OCI-LY1 (cell line): Measurements from ENCODE around the gene PCYT1B.

Source experiments
- H2AFZ ChIP-seq: fragments of 200-600 bp; sonication (generic), shearing (Covaris generic); 2 replicates; pipeline ENCODE4 v1.6.0; 2014; ENCODE audit warnings: antibody characterized with exemption, mild to moderate bottlenecking, low read length
- H3F3A ChIP-seq: fragments of 200-600 bp; sonication (generic), shearing (Covaris generic); 2 replicates; pipeline ENCODE4 v1.6.0; 2014; ENCODE audit warnings: mild to moderate bottlenecking, antibody characterized with exemption, low read length, moderate library complexity; ENCODE audit not compliant: insufficient read depth
- H3K27ac ChIP-seq: fragments of 200-600 bp; sonication (generic); 2 replicates; pipeline ENCODE4 v1.5.1; 2014; ENCODE audit warnings: low read length, mixed run types, mild to moderate bottlenecking, low read depth; ENCODE audit not compliant: poor library complexity, severe bottlenecking
- H3K27me3 ChIP-seq: fragments of 200-600 bp; sonication (generic); 2 replicates; pipeline ENCODE4 v1.6.0; 2014; ENCODE audit warnings: antibody characterized with exemption, mild to moderate bottlenecking, low read length, moderate library complexity; ENCODE audit not compliant: insufficient read depth
- H3K36me3 ChIP-seq: fragments of 200-600 bp; sonication (generic); 2 replicates; pipeline ENCODE4 v1.6.1; 2014; ENCODE audit warnings: mild to moderate bottlenecking, antibody characterized with exemption, low read length, moderate library complexity, mixed read lengths; ENCODE audit not compliant: insufficient read depth
- H3K4me1 ChIP-seq: fragments of 200-600 bp; sonication (generic); 2 replicates; pipeline ENCODE4 v1.5.1; 2014; ENCODE audit warnings: mild to moderate bottlenecking, low read length, moderate library complexity; ENCODE audit not compliant: insufficient read depth, severe bottlenecking
- H3K4me2 ChIP-seq: fragments of 200-600 bp; sonication (generic), shearing (Covaris generic); 2 replicates; pipeline ENCODE4 v1.6.1; 2014; ENCODE audit warnings: low read length
- H3K4me3 ChIP-seq: fragments of 200-600 bp; sonication (generic); 2 replicates; pipeline ENCODE4 v1.5.1; 2014; ENCODE audit warnings: low read length, low read depth, mild to moderate bottlenecking, mixed read lengths; ENCODE audit not compliant: poor library complexity, severe bottlenecking
- H3K79me2 ChIP-seq: fragments of 200-600 bp; shearing (Covaris generic); 2 replicates; pipeline ENCODE4 v1.6.1; 2016; ENCODE audit warnings: mixed run types, low read length, mixed read lengths; ENCODE audit not compliant: insufficient read depth
- H3K9ac ChIP-seq: fragments of 200-600 bp; sonication (generic), shearing (Covaris generic); 2 replicates; pipeline ENCODE4 v1.6.1; 2014; ENCODE audit warnings: mild to moderate bottlenecking, low read length, mixed read lengths
- H3K9me2 ChIP-seq: fragments of 200-600 bp; sonication (generic), shearing (Covaris generic); 2 replicates; pipeline ENCODE4 v1.6.1; 2014; ENCODE audit warnings: low read depth, mild to moderate bottlenecking, low read length, mixed read lengths
- H3K9me3 ChIP-seq: fragments of 200-600 bp; shearing (Covaris generic); 2 replicates; pipeline ENCODE4 v1.6.1; 2014; ENCODE audit warnings: low read length, mixed read lengths
- H4K20me1 ChIP-seq: fragments of 200-600 bp; sonication (generic), shearing (Covaris generic); 2 replicates; pipeline ENCODE4 v1.6.0; 2016; ENCODE audit warnings: mild to moderate bottlenecking, low read length; ENCODE audit not compliant: insufficient read depth
- EZH2 ChIP-seq: fragments of 200-600 bp; sonication (generic), shearing (Covaris generic); IDR thresholded peaks from 2 replicates; pipeline ENCODE4 v1.8.0; 2017; ENCODE audit warnings: borderline replicate concordance, mixed run types, mild to moderate bottlenecking, antibody characterized with exemption, low read length, moderate library complexity, mixed read lengths
- TF ChIP-seq, protein P1 (sequence below): fragments of 200-600 bp; sonication (generic), shearing (Covaris generic); IDR thresholded peaks from 2 replicates; pipeline ENCODE4 v1.5.1; 2017; ENCODE audit warnings: mild to moderate bottlenecking, antibody characterized with exemption, low read length, moderate library complexity, mixed read lengths

PCYT1B gene

DNA sequence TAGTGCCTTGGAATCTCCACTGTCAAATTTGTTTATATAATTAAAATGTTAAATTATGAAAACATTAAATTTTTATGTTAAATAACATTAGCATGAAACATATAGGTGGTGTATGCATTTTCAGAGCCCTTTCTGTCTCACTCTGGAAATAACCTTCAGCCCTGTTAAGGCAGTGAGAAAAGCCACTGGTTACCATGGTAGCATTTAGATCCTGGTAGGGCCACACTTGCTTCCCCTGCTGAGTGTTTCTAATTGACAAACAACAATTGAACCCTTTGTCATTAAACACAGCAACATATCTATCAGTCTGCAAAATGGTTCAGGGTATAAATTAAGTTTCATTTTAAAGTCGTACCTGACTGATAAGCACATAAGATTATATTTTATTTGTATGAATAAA is 118.5 kb downstream of the PCYT1B start:
- H3K27ac ChIP-seq = no peak overlapping the region
- H4K20me1 ChIP-seq = no peaks in the 10 kb centered on the region
- H3K9me2 ChIP-seq = no peaks in the 10 kb centered on the region
- no peaks in the 10 kb centered on the region for H3K4me1 ChIP-seq
- H3K27me3 ChIP-seq = no peaks in the 10 kb centered on the region
- no peaks in the 10 kb centered on the region for H3F3A ChIP-seq
- no peaks in the 10 kb centered on the region for H3K9me3 ChIP-seq
- H3K4me3 ChIP-seq = no peak overlapping the region
- H3K36me3 ChIP-seq = no peaks in the 10 kb centered on the region
- TF ChIP-seq, protein P1, sequence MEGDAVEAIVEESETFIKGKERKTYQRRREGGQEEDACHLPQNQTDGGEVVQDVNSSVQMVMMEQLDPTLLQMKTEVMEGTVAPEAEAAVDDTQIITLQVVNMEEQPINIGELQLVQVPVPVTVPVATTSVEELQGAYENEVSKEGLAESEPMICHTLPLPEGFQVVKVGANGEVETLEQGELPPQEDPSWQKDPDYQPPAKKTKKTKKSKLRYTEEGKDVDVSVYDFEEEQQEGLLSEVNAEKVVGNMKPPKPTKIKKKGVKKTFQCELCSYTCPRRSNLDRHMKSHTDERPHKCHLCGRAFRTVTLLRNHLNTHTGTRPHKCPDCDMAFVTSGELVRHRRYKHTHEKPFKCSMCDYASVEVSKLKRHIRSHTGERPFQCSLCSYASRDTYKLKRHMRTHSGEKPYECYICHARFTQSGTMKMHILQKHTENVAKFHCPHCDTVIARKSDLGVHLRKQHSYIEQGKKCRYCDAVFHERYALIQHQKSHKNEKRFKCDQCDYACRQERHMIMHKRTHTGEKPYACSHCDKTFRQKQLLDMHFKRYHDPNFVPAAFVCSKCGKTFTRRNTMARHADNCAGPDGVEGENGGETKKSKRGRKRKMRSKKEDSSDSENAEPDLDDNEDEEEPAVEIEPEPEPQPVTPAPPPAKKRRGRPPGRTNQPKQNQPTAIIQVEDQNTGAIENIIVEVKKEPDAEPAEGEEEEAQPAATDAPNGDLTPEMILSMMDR = no peak
- TF ChIP-seq EZH2 = no peak
- no peaks in the 10 kb centered on the region for H3K79me2 ChIP-seq
- H2AFZ ChIP-seq = no peak overlapping the region
- no peak overlapping the region for H3K9ac ChIP-seq
- H3K4me2 ChIP-seq = no peak overlapping the region

DNA sequence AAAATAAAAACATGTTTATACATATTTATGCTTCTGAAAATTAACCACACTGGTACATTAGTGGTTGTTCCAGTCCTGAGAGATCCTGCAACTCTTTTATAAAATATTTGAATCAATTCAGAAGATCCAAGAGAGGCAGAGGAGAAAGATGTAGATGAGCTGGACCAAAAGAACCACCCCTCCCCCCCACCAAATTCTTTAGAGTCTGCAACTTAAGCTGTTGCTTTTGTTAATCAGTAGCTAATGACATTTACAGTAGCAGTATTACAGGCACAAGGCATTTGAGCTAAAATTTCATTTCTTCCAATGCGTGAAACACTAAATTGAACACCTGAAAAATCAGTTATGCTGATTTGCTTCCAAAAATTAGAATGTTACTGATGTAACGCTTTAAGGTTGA is 120.5 kb downstream of the PCYT1B start:
- no peak overlapping the region for H2AFZ ChIP-seq
- no peaks in the 10 kb centered on the region for H3K9me3 ChIP-seq
- H3K79me2 ChIP-seq = no peaks in the 10 kb centered on the region
- no peak overlapping the region for H3K9ac ChIP-seq
- no peaks in the 10 kb centered on the region for H3K36me3 ChIP-seq
- H3F3A ChIP-seq = no peaks in the 10 kb centered on the region
- H3K4me3 ChIP-seq = no peak overlapping the region
- H3K4me1 ChIP-seq = no peaks in the 10 kb centered on the region
- H3K9me2 ChIP-seq = no peaks in the 10 kb centered on the region
- TF ChIP-seq, protein P1 = no peak
- no peak for TF ChIP-seq EZH2
- no peaks in the 10 kb centered on the region for H3K27me3 ChIP-seq
- no peak overlapping the region for H3K27ac ChIP-seq
- no peak overlapping the region for H3K4me2 ChIP-seq
- H4K20me1 ChIP-seq = no peaks in the 10 kb centered on the region

DNA sequence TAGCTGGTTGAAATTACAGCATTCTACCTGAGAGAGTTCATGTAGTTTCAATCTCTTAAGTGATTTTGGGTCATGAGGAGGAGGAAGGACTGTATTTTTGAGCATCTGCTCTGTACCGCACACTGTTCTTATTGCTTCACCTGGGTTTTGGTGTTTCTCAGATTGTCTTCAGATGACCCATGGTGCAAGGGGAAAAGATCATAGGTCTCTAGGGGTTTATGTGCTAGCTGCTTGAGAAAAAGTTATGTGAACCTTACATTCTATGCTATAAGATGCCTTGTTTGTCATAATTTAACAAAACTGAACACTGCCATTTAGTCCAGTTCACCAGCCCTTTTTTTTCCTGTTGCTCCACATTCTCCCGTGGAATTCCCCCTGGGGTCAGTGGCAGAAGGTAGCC is 121.7 kb downstream of the PCYT1B start:
- H2AFZ ChIP-seq = no peak overlapping the region
- no peaks in the 10 kb centered on the region for H3K36me3 ChIP-seq

More for the DNA sequence above, 121.7 kb downstream of the PCYT1B start:
- Histone ChIP-seq H3K27ac (no peak overlapping the region), H3K4me3 (no peak overlapping the region), H3K9ac (no peak overlapping the region), H4K20me1 (no peaks in the 10 kb centered on the region), H3K4me2 (no peak overlapping the region), H3F3A (no peaks in the 10 kb centered on the region), H3K9me2 (no peaks in the 10 kb centered on the region), H3K27me3 (no peaks in the 10 kb centered on the region), H3K79me2 (no peaks in the 10 kb centered on the region), H3K4me1 (no peaks in the 10 kb centered on the region), H3K9me3 (no peaks in the 10 kb centered on the region)
- no peak for TF ChIP-seq EZH2
- TF ChIP-seq, protein P1 = no peak
